VCaP (cell line): ENCODE data around the gene UROD.

Source experiments
- H3K27ac ChIP-seq: fragments of 450-650 bp; 2 replicates; pipeline ENCODE4 v1.5.1; 2017
- CTCF ChIP-seq: fragments of 450-650 bp; conservative IDR thresholded peaks from 2 replicates; pipeline ENCODE4 v1.5.1; 2017; ENCODE audit warnings: mild to moderate bottlenecking, moderate library complexity

Gene UROD

GRCh38 chr1:45009956-45010854 is 1.8 kb upstream of the UROD start:
- peak overlapping the region; percentile 69 for H3K27ac ChIP-seq
- TF ChIP-seq CTCF = no peak

GRCh38 chr1:45010855-45011811 is 921 bp upstream of the UROD start, which contains the start of gene HECTD3:
Gene HECTD3, minus strand, starts transcription at chr1:45011324. Its CDS starts 67 bp downstream, at chr1:45011257.
- no peak for TF ChIP-seq CTCF
- peak within 1 kb of the TSS; percentile 69 for H3K27ac ChIP-seq

GRCh38 chr1:45012639-45013278 is 705 bp downstream of the UROD start:
- no peak for TF ChIP-seq CTCF
- peak overlapping the region; percentile 69 for H3K27ac ChIP-seq

- no peak overlapping the region for H3K27ac ChIP-seq
- TF ChIP-seq CTCF = no peak
Measured at GRCh38 chr1:45013551-45014209, 1.6 kb downstream of the UROD start.

GRCh38 chr1:45014321-45015028 is 2.4 kb downstream of the UROD start:
- H3K27ac ChIP-seq = no peak overlapping the region
- peak; percentile 88 for TF ChIP-seq CTCF

- H3K27ac ChIP-seq = no peak overlapping the region
- TF ChIP-seq CTCF = no peak
Measured at GRCh38 chr1:45015683-45016082, 3.6 kb downstream of the UROD start.
